ENCODE measurements around the gene ADAMTSL3.
"Not testable (repeated sequence)": the region's sequence is repeated elsewhere in the genome, so short reads cannot be mapped to it uniquely, and the experiment has no call there.

Gene ADAMTSL3

DNA sequence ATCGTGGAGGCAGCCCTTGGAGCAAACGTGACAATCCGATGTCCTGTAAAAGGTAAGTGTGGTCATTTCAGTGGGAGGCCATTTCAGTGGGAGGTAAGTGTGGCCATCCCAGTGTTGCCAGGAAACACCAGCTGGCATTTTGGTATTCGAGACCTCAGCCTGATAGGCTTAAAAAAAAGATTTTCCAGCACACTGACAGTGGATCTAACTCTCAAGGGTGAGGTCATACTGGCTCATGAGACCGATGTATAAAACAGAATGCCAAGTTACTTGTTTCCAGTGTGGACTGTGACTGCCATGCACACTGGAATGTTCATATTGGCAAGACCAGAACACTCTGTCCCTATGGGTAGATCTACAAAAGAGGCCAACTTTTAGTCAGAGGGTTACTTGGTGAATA lies 337.2 kb downstream of the ADAMTSL3 start:
- DNase-seq, result no peak

DNA sequence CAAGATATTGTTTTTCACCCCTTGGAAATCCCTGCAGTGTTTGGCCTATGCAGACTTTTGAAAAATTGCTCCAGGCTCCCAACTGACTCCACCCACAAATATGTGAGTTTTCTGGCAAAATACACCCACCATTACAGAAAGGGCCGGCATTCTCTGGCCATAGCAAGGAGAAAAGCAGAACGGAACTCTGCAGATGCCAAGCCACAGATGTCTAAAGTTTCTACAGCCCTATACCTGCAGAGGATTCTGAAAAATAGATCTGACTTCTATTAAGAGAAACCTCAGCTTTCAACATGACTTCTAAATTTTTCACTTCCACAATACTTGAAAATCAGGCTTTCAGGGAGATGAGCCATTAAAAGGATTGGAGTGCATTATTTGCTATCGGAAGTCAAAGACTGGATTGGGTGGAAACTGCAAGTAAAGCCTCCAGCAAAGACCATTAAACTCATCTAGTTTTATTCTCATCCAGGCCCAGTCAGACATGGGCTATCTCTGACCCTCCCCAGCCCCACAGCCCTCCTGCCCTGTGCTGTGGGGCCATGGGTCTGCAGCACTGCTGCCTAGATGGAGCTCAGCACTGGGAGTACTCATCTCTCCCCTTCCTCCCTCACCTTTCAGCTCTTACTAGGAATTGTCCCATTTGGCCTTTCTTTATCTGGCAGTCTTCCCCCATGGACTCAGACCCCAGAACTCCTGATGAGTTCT lies 338.6 kb downstream of the ADAMTSL3 start:
- no peak for DNase-seq

- no peak for DNase-seq
Measured at GRCh38 chr15:83993591-83993990, 339.7 kb downstream of the ADAMTSL3 start.

DNA sequence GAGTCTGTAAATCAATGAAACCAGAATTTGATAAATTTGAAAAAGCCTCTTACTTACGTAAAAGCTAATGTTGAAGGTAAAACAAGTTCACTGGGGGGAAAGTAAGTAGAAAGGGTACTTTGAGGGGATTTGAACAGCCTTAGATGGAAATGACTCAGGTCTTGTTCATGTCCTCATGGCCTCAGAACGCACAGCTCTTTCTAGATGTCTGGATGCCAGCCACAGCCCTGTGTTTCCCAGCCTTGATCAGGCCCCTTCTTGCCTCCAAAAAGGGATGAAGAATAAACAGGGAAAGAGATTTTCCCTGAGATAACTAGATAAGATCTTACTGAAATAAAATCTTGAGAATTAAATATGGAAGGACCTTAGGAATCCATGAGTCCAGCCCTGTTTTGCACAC lies 344.6 kb downstream of the ADAMTSL3 start:
- DNase-seq, result no peak

DNA sequence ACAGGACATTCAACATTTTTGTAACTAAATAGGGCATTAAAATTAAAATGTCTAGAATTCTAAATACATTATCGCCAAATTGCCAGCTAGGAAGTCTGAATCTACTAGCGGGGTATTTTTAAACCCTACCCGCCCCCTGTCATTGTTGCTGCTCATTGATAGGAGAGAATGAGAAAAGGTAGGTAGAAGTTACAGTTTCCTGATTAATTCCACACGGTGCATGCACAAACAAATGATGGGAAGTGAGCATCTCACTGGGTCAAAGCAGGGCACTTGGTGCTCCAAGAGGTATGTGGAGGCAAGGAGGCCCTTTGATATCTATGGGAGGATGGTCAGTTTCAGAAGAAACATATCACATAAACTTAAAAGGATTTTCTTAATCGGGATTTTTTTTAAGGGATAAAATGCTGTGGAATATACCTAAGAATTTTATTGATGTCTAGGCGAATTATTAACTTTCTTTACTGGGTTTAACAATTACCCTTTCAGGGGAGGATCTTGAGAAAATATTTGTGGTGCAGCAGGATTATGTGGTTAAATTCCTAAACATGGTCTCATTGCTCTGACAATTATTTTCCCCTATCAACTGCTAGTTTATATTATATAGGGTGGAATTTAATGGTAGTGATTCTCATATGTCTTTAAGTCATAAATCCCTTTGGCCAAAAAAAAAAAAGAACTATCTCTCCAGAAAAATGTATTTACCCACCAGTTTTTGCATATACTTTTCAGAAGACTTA lies 345.6 kb downstream of the ADAMTSL3 start:
- DNase-seq, result no peak

DNA sequence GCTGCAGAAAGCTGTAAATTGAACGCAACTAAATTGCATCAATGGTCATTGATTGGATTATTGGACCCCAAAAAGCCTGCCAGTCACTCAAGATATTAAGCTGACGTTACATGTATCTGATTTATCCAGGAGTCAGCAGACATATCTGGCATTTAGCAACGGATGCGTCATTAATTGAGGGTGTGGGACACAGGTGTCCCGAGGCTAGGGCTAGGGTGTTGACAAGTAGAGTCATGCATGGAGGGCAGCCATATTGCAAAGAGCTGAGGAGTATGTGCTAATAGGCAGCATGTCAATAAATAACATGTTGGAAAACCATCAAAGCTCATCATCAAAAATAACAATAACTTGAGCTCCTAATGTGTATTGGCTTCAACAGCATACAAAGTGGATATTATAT lies 347.1 kb downstream of the ADAMTSL3 start:
- DNase-seq, result no peak

DNA sequence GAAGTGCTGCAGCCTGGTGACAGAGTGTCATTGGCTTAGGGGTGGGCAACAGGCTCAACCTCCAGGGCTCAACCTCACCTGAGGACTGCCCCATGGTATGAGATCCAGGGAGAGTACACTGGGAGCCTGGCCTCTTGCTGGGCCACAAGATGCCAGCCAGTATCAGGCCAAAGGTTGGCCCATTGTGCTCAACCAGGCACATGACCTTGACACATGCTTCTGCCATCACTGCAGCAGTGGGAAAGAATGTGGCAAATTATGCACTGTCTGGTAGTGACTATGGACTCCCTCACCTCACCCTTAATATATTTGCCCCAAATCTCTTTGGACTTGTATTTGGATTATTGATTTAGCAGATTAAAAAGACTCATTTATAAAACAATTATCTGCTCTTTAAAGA lies 347.7 kb downstream of the ADAMTSL3 start:
- no peak for DNase-seq

DNA sequence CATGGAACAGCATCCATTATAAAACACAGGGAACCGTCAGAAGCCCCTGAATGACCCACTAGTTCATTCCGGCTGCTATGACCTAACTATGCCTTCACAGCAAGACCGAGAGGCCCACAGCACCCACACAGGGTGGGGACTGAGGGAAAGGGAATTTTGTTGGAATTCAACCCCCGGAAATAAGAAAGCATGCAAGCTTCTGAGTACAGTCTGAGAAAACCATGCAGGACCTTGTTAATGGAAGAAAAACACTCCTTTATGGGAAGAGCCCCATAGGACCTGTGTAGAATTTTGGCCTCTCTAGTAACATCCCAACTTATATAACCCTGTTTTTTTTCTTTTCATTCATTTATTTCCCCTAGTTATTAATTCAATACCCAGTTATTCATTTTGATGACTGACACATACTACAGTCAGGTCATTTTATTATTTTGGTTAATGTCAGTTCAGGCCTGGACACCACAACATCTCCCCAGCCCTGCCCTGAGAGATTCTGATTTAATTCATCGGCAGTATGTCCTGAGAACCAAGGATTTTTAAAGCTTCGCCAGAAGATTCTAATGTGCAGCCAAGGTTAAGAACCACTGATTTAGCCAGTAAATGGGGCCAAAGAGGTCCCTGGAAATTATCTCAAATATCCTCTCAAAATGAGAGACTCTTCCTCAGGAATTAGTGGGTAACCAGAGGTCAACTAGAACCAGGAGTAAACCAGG lies 350.0 kb downstream of the ADAMTSL3 start:
- DNase-seq, result no peak

- no peak for DNase-seq
Measured at GRCh38 chr15:84006421-84006820, 352.5 kb downstream of the ADAMTSL3 start.

DNA sequence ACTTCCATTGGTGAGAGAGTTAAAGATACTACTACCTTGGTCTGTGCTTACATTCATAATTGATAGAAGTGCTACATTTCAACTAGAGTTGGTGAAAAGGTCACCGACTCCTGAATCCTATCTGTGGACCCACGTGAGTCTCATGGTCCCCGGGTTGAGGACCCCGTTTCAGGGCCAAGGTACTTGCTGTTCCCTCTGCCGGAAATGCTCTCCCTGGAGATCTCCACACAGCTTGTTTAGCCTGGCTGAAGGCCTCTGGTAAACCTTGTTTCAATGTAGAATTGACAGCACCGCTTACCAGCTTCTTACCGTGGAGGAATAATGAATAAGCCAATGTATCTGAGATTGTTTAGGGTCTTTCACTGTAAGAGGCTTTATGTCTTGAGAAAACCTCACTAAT lies 355.7 kb downstream of the ADAMTSL3 start:
- no peak for DNase-seq

DNA sequence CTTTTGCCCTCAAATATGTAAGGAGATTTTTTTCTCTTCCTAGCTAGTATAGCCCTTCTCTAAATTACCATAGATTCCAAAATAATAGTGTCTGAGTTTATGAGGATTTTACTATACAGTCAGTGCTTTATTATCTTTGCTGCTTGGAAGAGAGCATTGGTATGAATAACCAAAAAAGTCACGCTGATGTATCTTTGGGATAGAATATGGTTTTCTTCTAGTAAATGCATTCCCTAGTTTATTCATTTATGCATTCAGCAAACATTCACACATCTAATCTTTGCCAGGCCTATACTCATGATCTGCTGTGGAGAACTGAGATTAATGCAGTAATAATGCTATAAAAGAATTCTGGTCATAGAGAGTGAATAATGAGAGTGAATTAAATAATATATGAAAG lies 356.3 kb downstream of the ADAMTSL3 start:
- no peak for DNase-seq

- DNase-seq, result no peak
Measured at GRCh38 chr15:84016371-84016770, 362.4 kb downstream of the ADAMTSL3 start.

DNA sequence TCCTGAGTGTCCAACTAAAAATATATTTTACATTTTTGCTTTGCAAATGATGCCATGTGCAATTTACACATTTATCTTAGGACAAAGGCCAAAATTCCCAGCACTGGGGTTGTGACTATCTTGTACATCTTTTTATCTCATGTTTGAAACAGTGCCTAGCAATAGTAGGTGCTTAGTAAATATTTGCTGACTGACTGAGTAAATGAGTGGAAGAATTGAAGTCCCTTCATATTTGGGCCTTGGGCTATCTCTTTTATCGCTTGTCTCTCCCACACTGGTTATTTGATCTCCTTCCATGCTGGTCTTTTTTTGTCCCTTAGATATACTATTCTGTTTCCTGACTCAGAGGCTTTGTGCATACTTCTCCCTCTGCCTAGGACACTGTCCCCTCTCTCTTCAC lies 368.6 kb downstream of the ADAMTSL3 start:
- DNase-seq, result no peak

GRCh38 chr15:84023636-84024035 lies 369.7 kb downstream of the ADAMTSL3 start:
- no peak for DNase-seq

- DNase-seq, result no peak
Measured at GRCh38 chr15:84033793-84034553, 380.1 kb downstream of the ADAMTSL3 start.

DNA sequence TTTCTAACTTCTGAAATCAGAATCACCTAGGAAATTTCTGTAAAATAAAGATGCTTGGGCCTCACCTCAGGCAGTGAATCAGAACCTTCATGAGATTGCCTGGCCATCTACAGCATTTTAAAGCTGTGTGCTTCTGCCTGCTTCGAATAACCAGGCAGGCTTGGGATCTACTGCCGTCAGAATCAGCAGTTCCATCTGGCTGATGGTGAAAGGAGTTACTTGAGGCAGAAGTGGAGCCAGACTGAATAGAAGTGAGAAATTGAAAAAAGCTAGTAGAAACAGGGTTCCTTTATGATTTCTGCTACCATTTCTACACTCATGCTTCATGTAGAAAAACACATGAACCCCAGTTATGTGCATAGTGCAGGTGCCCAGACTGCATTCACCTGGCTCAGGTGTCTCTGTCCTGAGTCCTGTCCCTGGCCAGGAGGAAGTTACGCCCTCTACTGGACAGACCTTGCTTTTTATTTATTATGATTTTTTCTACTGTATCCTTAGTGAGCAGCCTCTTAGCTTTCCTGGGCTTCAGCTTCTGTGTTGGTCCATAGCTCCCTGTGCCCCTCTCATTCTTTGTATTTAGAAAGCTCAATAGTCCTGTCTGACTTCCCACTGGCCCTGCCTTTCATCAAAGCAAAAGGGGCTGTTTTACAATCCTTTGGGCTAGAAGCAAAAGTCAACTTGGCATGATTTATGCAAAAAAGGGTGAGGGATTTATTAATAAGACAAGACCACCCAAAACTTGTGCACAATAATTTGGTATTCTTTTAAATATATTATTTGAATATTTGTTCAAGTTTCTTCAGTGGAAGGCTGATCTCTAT lies 380.9 kb downstream of the ADAMTSL3 start:
- DNase-seq, result no peak

DNA sequence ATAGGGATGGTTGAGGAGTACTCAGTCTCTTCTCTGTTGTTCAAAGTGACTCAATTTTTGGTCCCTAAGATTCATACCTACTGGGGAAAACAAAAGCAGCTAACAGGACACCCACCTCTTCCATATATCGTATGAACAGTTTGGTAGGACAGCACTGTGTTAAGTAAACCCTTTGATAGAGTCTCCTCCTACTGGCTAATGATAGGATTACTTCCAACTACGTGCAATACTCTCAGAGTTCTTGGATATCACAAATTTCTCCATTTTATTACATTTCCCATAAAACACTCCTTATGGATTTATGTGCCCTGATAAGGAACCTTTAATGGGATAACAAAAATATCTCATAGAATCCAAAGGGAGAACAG lies 381.5 kb downstream of the ADAMTSL3 start:
- no peak for DNase-seq

- no peak for DNase-seq
Measured at GRCh38 chr15:84037301-84037700, 383.4 kb downstream of the ADAMTSL3 start.

DNA sequence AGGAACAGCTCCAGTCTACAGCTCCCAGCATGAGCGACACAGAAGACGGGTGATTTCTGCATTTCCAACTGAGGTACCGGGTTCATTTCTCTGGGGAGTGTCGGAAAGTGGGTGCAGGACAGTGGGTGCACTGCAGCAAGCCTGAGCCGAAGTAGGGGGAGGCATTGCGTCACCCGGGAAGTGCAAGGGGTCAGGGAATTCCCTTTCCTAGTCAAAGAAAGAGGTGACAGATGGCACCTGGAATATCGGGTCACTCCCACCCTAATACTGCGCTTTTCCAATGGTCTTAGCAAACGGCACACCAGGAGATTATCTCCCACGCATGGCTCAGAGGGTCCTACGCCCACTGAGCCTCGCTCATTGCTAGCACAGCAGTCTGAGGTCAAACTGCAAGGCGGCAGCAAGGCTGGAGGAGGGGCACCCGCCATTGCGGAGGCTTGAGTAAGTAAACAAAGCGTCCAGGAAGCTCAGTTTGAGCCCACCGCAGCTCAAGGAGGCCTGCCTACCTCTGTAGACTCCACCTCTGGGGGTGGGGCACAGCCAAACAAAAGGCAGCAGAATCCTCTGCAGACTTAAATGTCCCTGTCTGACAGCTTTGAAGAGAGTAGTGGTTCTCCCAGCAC lies 388.6 kb downstream of the ADAMTSL3 start:
- DNase-seq, result not testable (repeated sequence)

GRCh38 chr15:84046064-84046637 lies 392.2 kb downstream of the ADAMTSL3 start:
- no peak for DNase-seq

- DNase-seq, result not testable (repeated sequence)
Measured at GRCh38 chr15:84049480-84049879, 395.6 kb downstream of the ADAMTSL3 start.

DNA sequence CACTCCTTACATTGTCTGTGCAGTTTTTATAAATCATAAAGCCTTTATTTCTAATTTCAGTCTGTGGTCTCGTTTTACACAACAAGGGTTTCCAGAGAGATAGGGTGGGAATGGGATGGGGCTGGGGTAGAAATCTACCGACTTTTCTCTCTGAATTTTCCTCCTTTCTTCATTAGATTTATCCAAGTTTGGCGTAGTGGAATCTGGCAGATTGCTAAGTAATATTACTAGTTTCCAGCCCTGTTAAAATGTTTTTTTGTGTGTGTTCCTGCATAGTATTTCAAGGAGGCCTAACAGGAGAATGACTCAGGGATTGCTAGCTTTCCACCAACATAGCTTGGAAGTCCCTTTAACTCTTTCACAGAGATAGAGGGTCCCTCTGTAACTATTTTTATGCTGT lies 396.2 kb downstream of the ADAMTSL3 start:
- DNase-seq, result no peak

All from CD4-positive, alpha-beta T cell treated with Interleukin-15 for 1 hour (primary cell).